Stimulated activated CD8-positive, alpha-beta memory T cell treated with anti-CD3 and anti-CD28 coated beads, Interleukin-4, amount 100 ng/mL, for 1 hour (primary cell): ENCODE data around the gene RDH16.
"Not testable (repeated sequence)": the region's sequence is repeated elsewhere in the genome, so short reads cannot be mapped to it uniquely, and the experiment has no call there.

ENCODE experiments used
- DNase-seq, 2 donors: peaks; one replicate each; pipeline ENCODE4 v3.0.0-alpha.2; 2020; ENCODE audit warnings: low read depth in 2 of 2, low spot score in 1 of 2

RDH16 gene

GRCh38 chr12:56927281-56927680 lies 30.1 kb downstream of the RDH16 start:
- DNase-seq, result no peak

GRCh38 chr12:56922031-56922430 lies 35.4 kb downstream of the RDH16 start:
- no peak for DNase-seq

GRCh38 chr12:56921346-56921745 lies 36.1 kb downstream of the RDH16 start:
- no peak for DNase-seq

GRCh38 chr12:56918139-56918538 lies 39.3 kb downstream of the RDH16 start:
- DNase-seq, result not testable (repeated sequence)

GRCh38 chr12:56916996-56917333 lies 40.4 kb downstream of the RDH16 start:
- DNase-seq, result no peak

- no peak for DNase-seq
Measured at GRCh38 chr12:56916296-56916995, 41.0 kb downstream of the RDH16 start.

GRCh38 chr12:56914724-56915123 lies 42.7 kb downstream of the RDH16 start:
- no peak for DNase-seq

GRCh38 chr12:56914256-56914655 lies 43.2 kb downstream of the RDH16 start:
- DNase-seq, result no peak

GRCh38 chr12:56909403-56909802 lies 48.0 kb downstream of the RDH16 start:
- DNase-seq, result not testable (repeated sequence)

GRCh38 chr12:56908136-56908535 lies 49.3 kb downstream of the RDH16 start:
- DNase-seq, result no peak

GRCh38 chr12:56905852-56906251 lies 51.6 kb downstream of the RDH16 start:
- DNase-seq, result no peak

- DNase-seq, result no peak
Measured at GRCh38 chr12:56903374-56903773, 54.0 kb downstream of the RDH16 start.
